Fibroblast of the aortic adventitia (primary cell): Measurements from ENCODE around the gene TBCK. TPM values are rescaled to one million over a fixed set of nuclear protein-coding genes. Genes with fewer than 3 reads are reported as not detected.
"Not testable (repeated sequence)": the region's sequence is repeated elsewhere in the genome, so short reads cannot be mapped to it uniquely, and the experiment has no call there.

ENCODE experiments used
- DNase-seq: peaks from one replicate; pipeline ENCODE4 v3.0.0-alpha.2; 2010; ENCODE audit warnings: low read depth
- H3K4me3 ChIP-seq: 2 replicates; pipeline ENCODE4 v1.5.1; 2011; ENCODE audit warnings: low read depth, mild to moderate bottlenecking, control low read depth, low read length, moderate library complexity
- total RNA-seq: library from RNA; depleted of rRNA; stranded (reverse); fragments of >200 nt; gene quantifications from 2 replicates; pipeline ENCODE4 v1.2.3, GENCODE V29; 2012; ENCODE audit warnings: low replicate concordance
- TF ChIP-seq, protein P1 (sequence below): IDR thresholded peaks from 2 replicates; pipeline ENCODE4 v1.5.1; 2011; ENCODE audit warnings: mild to moderate bottlenecking, low read length, control low read depth, inconsistent platforms; ENCODE audit not compliant: insufficient read depth

The TBCK gene
- total RNA-seq, 1 donor, result 59.7 TPM

DNA sequence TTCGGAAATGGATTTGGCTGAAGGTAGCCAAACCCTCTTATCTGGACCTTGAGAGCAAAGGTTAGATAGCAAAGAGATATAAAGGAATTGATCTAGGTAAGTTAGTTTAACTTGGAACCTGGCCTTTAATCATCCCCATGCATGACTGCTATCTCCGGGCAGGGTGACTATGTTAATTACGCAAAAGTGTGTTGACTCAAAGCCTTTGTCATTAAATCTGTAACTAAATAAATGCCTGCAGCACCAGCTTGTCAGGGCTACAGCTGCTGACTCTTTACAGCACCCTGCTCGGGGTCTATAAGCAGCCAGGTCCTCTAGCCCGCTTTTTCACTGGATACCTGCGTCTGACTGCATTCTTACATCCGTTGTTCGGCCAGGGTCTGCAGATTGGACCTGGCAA lies 201.7 kb downstream of the TBCK start:
- TF ChIP-seq, protein P1, sequence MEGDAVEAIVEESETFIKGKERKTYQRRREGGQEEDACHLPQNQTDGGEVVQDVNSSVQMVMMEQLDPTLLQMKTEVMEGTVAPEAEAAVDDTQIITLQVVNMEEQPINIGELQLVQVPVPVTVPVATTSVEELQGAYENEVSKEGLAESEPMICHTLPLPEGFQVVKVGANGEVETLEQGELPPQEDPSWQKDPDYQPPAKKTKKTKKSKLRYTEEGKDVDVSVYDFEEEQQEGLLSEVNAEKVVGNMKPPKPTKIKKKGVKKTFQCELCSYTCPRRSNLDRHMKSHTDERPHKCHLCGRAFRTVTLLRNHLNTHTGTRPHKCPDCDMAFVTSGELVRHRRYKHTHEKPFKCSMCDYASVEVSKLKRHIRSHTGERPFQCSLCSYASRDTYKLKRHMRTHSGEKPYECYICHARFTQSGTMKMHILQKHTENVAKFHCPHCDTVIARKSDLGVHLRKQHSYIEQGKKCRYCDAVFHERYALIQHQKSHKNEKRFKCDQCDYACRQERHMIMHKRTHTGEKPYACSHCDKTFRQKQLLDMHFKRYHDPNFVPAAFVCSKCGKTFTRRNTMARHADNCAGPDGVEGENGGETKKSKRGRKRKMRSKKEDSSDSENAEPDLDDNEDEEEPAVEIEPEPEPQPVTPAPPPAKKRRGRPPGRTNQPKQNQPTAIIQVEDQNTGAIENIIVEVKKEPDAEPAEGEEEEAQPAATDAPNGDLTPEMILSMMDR, result no peak
- H3K4me3 ChIP-seq, result no peak overlapping the region
- no peak for DNase-seq

DNA sequence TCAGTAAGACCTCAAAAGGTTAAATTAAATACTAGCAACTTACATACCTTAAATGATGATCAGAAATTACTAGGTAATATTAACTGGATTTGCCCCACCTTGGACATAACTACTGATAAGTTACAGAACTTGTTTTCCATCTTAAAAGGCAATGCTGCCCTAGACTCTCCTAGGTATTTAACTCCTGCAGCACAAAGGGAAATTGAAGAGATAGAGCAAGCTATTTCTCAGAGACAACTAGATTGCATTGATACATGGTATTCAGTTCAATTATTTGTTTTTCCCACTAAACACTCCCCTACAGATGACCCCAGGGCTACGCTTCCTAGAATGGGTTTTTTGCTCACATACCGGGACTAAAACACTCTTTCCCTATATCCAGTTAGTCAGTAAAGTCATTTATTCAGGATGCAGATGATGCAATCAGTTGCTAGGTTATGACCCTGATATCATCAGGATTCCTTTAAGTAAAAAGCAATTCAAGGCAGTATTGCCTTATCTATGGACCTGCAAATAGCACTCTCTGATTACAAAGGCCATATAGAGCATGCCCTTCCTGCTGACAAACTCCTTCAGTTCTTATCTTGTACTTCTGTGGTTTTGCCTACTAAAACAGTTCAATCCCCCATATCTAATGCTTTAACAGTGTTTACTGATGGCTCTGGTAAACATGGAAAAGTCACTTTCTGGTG lies 204.1 kb downstream of the TBCK start:
- DNase-seq, H3K4me3 ChIP-seq: not testable (repeated sequence)

DNA sequence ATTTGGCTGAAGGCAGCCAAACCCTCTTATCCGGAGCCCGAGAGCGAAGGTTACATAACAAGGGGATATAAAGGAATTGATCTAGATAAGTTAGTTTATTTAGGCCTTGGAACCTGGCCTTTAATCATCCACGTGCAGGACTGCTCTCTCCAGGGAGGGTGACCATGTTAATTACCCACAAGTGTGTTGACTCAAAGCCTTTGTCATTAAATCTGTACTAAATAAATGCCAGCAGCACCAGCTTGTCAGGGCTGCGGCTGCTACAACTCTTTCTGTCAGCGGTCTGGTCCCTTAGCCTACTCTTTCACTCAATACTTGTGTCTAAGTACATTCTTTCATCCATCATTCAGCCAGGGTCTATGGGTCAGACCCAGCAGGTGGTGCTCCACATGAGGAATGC lies 206.1 kb downstream of the TBCK start:
- TF ChIP-seq, protein P1, result no peak
- H3K4me3 ChIP-seq, result no peak overlapping the region
- DNase-seq, result no peak

DNA sequence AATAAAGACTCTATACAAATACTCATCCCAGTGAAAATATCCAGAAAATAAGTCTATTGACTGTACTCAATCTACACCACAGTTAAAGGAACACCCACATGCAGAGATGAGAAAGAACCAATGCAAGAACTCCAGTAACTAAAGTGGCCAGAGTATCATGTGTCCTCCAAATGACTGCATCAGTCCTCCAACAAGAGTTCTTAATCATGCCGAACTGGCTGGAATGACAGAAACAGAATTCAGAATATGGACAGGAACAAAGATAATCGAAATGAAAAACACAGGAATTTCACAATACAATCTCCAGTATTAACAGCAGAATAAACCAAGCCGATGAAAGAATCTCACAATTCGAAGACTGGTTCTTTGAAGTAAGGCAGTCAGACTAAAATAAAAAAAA lies 210.3 kb downstream of the TBCK start:
- no peak for DNase-seq
- H3K4me3 ChIP-seq, result no peak overlapping the region
- TF ChIP-seq, protein P1, result no peak

DNA sequence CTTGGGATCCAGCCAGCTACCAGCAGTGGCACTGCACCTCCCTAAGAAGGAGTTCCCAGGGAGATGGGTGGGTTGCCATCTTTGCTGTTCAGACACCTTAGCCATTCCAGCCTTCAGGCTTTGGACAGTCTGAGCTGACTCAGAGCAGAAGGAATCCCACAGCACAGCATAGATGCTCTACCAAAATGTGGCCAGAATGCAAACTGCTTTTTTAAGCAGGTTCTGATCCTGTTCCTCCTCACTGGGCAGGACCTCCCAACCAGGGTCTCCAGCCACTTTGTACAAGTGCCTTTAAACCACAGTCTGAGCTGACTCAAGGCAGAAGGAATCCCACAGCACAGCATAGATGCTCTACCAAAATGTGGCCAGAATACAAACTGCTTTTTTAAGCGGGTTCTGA lies 211.7 kb downstream of the TBCK start:
- DNase-seq, result no peak
- no peak overlapping the region for H3K4me3 ChIP-seq
- TF ChIP-seq, protein P1, result no peak

DNA sequence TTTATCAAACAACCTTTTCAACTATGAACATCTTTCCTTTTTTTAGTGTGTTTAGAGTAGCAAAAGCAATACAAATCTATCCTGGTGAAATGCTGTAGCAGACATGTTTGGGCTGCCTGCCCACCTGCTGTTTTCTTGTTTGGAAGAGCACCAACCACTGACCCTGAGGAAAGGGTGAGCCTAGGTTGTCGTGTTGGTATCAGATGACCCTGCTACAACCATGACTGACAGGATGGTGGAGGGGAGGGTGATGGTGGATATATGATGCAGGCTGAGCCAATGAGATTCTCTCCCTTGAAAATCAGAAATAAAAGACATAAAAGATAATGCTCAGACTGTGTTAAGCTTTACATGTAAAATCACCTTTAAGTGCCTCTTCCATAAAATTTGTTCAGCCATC lies 219.6 kb downstream of the TBCK start:
- TF ChIP-seq, protein P1, result no peak
- DNase-seq, result no peak
- no peak overlapping the region for H3K4me3 ChIP-seq

DNA sequence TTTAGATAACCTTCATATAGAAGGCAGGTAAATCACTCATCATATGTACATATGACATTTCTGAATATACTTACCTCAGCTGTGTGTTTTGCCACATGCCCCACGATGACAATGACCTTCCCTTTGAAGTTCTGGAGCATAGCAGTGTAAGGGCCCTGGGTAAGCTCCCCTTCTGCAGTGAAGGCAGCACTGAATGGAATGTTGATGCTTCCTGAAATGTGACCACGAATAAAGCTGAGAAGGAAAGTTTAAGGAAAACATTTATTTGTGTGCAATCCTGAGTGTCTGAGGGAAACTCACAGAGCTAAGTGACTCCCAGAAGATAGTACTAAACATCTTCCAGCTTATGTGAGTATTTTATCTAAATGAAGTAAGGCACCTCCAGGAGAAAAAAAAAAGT lies 220.6 kb downstream of the TBCK start:
- no peak for DNase-seq
- H3K4me3 ChIP-seq, result no peak overlapping the region
- TF ChIP-seq, protein P1, result no peak
